GM12872 (cell line): ENCODE data around the gene ZNF784.
A peak's percentile ranks its signal among the peaks of the same experiment; 100 is the strongest.

Source experiments
- TF ChIP-seq, protein P1 (sequence below): IDR thresholded peaks from 3 replicates; pipeline ENCODE4 v1.5.1; 2011; ENCODE audit warnings: low read depth, mild to moderate bottlenecking, low read length, moderate library complexity; ENCODE audit not compliant: insufficient read depth

ZNF784 gene

GRCh38 chr19:55654868-55655647, 30.7 kb upstream of the ZNF784 start, which contains the start of gene U2AF2:
TSS of gene U2AF2 (plus strand) at chr19:55655035. CDS start at chr19:55655105, 70 bp downstream.
- TF ChIP-seq, protein P1, sequence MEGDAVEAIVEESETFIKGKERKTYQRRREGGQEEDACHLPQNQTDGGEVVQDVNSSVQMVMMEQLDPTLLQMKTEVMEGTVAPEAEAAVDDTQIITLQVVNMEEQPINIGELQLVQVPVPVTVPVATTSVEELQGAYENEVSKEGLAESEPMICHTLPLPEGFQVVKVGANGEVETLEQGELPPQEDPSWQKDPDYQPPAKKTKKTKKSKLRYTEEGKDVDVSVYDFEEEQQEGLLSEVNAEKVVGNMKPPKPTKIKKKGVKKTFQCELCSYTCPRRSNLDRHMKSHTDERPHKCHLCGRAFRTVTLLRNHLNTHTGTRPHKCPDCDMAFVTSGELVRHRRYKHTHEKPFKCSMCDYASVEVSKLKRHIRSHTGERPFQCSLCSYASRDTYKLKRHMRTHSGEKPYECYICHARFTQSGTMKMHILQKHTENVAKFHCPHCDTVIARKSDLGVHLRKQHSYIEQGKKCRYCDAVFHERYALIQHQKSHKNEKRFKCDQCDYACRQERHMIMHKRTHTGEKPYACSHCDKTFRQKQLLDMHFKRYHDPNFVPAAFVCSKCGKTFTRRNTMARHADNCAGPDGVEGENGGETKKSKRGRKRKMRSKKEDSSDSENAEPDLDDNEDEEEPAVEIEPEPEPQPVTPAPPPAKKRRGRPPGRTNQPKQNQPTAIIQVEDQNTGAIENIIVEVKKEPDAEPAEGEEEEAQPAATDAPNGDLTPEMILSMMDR, result no peak

DNA sequence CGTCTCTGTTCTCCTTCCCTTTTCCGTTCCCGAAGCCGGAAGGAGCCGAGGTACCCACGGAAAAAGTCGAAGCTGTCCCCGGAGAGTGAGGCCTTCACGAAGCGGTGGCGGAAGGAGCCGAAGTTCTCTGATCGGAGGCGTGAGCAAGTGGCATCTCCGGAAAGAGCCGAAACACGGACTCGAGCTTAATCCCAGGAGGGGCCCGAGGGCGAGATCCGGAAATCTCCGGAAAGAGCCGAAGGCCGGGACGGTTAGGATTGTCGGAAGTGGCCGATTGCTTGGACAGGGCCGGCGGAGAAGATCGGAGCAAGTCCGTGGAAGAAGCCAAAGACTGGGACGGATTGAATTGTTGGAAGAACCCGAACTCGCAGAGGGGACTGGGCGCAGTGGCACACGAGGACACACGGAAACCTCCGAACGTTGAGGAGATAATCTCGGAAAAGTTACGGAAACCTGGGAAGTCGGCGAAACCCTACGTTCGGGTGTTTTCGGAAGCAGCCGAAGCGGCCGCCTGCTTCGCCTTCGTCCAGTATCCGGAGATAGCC, 30.0 kb upstream of the ZNF784 start:
- TF ChIP-seq, protein P1, result no peak

DNA sequence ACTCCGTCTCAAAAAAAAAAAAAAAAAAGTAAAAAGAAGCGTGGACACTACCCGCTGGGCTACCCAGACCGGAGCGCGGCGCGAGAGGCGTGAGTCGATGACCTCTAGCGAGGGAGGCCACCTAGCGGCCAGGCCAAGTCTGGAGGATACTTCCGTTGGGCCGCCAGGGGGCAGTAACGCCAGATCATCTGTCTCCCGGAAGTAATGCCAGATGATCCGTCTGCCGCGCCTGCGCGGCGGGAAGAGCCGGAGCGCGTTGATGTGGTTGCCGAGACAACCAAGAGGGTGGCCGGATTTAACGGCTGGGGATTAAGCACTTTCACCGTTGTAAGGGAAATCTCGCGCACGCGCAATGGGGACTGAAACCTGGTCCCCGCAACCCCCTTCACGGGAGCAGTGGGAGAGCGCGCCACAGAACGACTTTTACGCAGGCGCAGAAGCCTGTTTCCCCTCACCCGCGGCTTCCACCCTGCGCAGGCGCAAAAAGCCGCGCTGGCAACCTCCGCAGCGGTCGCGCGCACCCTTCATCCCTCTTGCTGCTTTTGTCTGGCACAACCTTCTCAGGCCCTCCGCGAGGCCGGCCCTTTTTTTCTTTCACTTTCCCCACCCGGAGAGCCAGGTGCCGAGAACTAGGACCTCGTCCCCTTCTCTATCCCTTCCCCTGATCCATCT, 29.4 kb upstream of the ZNF784 start:
- TF ChIP-seq, protein P1, result peak; percentile 100

DNA sequence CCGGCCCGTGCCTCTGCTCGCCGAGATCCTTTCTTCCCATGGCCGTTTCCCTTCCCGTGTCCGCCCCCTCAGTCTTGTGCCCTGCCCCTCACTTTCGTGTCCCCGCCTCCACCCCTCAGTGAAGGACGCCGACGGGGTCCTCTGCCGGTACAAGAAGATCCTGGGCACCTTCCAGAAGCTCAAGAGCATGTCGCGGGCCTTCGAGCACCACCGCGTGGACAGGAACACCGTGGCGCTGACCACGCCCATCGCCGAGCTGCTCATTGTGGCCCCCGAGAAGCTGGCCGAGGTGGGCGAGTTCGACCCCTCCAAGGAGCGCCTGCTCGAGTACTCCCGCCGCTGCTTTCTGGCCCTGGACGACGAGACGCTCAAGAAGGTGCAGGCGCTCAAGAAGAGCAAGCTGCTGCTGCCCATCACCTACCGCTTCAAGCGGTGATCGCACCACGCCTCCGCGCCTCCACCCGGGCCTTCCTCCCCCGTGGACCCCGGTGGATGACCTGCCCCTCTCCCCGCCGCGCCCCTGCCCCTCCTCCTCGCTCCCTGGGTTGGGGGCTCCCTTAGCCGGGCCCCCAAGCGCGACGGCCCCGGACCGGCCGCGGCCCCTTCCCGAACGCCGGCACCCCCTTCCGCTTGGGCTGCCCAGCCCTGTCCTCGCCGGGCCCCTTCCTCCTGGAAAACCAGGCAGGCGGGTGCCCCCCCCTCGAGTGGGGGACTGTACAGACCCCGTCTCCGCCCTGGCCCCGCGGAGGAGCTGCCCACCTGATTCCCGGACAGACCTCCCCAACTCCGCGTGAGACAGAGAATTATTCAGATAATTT, 28.2 kb upstream of the ZNF784 start:
- TF ChIP-seq, protein P1, result no peak

DNA sequence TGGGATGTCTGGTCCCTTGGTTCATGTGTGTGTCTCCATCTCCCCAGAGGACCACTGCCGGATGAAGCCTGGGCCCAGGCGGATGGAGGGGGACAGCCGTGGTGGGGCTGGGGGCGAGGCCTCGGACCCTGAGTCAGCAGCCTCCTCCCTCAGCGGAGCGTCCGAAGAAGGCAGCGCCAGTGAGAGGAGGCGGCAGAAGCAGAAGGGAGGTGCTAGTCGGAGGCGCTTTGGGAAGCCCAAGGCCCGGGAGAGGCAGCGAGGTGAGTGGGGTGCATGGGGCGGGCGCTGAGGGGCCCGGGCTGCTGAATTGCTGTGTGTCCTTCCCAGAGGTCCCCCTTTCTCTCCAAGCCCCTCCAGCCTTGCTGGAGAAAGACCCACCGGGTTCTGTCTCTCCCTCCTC, 26.9 kb upstream of the ZNF784 start:
- TF ChIP-seq, protein P1, result no peak

DNA sequence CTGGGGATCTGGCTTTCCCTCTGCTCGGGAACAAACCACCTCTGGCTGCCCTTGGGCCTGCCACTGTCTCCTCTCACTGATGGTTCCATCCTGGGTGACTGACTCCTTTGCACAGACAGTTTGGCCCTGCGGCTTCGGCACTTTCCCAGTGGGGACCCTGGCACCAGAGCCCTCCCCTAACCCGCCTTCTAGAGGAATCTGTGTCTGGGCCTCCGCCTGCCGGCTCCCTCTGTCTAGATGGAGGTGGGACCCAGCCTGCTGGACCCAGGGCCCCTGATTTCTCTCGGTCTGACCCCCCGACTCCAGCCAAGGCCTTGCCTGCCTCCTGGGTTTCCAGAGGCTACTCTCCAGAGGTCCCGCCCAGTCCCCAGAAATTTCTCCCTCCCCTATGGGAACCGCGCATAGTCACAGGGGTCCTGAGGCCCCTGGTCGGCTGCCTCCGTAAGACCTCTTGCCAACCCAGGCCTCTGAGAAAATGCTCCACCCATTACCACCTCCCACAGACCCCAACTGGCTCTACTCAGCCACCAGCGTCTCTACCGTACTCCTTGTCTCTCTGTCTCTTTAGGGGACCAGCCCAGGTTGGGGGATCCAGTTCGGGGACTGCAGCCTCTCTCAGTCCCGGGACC, 26.4 kb upstream of the ZNF784 start:
- TF ChIP-seq, protein P1, result no peak

DNA sequence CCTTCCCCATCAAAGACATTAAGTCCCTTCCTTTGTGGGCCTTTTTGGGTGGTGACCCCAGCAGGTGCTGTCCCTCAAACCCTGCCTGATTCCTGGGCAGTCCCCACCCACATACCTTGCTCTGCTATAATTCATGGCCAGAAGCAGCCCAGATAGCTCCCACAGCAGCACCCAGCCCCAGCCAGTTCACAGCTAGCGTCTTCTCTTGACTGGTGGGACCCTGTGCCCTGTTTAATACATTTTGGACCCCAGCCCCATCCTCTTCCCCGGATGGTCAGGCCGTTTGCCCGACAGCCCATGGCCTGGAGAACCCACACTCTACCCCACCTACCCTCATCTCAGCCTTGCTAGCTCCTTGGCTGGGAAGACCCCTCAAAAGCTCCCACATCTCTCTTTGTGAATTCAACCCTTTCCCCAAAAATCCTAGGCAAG, 25.8 kb upstream of the ZNF784 start:
- TF ChIP-seq, protein P1, result no peak
